ENCODE measurements around the gene PAFAH2.

Gene PAFAH2

GRCh38 chr1:26029864-26030481, 32.1 kb upstream of the PAFAH2 start:
- TF ChIP-seq CTCF (IDR thresholded peaks at IDR 0.05) = peak; percentile 35; the same call in 1 of the 2 replicates
- no peak for TF ChIP-seq ZFX (IDR thresholded peaks at IDR 0.05; ENCODE audit: borderline replicate concordance)
- H3K27ac ChIP-seq = no peak overlapping the region

- TF ChIP-seq CTCF (IDR thresholded peaks at IDR 0.05) = no peak
- no peak for TF ChIP-seq ZFX (IDR thresholded peaks at IDR 0.05; ENCODE audit: borderline replicate concordance)
- H3K27ac ChIP-seq = no peak overlapping the region
Measured at GRCh38 chr1:26029054-26029863, 31.4 kb upstream of the PAFAH2 start.

GRCh38 chr1:26028490-26028980, 30.7 kb upstream of the PAFAH2 start:
- H3K27ac ChIP-seq = no peak overlapping the region
- TF ChIP-seq ZFX (IDR thresholded peaks at IDR 0.05; ENCODE audit: borderline replicate concordance) = no peak
- TF ChIP-seq CTCF (IDR thresholded peaks at IDR 0.05) = no peak

GRCh38 chr1:26027716-26028489, 30.0 kb upstream of the PAFAH2 start:
- no peak overlapping the region for H3K27ac ChIP-seq
- TF ChIP-seq CTCF (IDR thresholded peaks at IDR 0.05) (no peak), ZFX (IDR thresholded peaks at IDR 0.05; ENCODE audit: borderline replicate concordance) (no peak)

- H3K27ac ChIP-seq = no peak overlapping the region
- TF ChIP-seq CTCF (IDR thresholded peaks at IDR 0.05) = no peak
- TF ChIP-seq ZFX (IDR thresholded peaks at IDR 0.05; ENCODE audit: borderline replicate concordance) = no peak
Measured at GRCh38 chr1:26025517-26025916, 27.7 kb upstream of the PAFAH2 start.

- H3K27ac ChIP-seq = no peak overlapping the region
- TF ChIP-seq ZFX (IDR thresholded peaks at IDR 0.05; ENCODE audit: borderline replicate concordance) = no peak
- TF ChIP-seq CTCF (IDR thresholded peaks at IDR 0.05) = no peak
Measured at GRCh38 chr1:26025060-26025459, 27.2 kb upstream of the PAFAH2 start.

All from 22Rv1 (cell line).